ENCODE data around the gene TOPAZ1. TPM values are rescaled to one million over a fixed set of nuclear protein-coding genes. Genes with fewer than 3 reads are reported as not detected.

The TOPAZ1 gene
- total and polyA plus RNA-seq, 2 of the 13 experiments (the other 11 are each of a cell fraction or from before 2014, with no cell fraction given) = not detected

DNA sequence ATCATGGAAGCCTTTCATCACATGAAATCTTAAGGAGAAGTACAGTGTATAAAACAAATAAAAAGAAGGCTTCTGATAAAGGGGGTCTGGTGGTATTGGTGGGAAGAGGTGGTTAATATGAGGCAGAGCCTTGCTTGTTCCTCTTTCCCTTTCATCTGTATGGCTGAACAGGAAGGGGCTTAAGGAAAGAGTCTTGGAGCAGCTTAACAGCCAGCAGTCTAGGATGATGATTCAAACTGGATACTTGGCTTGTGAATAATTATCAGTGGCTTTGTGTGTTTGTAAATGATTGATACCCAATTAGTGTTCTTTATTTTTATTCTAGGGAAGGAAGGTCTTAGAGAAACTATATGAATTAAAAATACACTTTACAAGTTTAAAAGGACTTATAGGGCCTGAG lies 67.8 kb downstream of the TOPAZ1 start:
- no peaks in the 10 kb centered on the region for H3K36me3 ChIP-seq (replicated peaks in 1 of 2; ENCODE audit: control insufficient read depth in 1 of 2, insufficient read depth in 2 of 2, low read length in 2 of 2)
- H3K27me3 ChIP-seq (ENCODE audit: control insufficient read depth in 1 of 2, insufficient read depth in 2 of 2, low read length in 2 of 2) = no peaks in the 10 kb centered on the region
- no peaks in the 10 kb centered on the region for H3K9me3 ChIP-seq (ENCODE audit: low read length)
- no peak for ATAC-seq
- no peaks in the 10 kb centered on the region for H4K20me1 ChIP-seq (ENCODE audit: insufficient read depth, low read length)
- CTCF ChIA-PET (ENCODE audit: low intra/inter-chr PET ratio, low total read pairs) = no interaction called here
- H3K79me2 ChIP-seq (ENCODE audit: insufficient read depth, low read length) = no peaks in the 10 kb centered on the region
- intact Hi-C loops (cut with micrococcal nuclease; ENCODE audit: unreplicated experiment) (no loop called here), in situ Hi-C loops (cut with HindIII; ENCODE audit: extremely low pct_ligation_motif_present, low pct_unique_long_range_greater_than_20kb) (no loop called here)
- no peak overlapping the region for H3K4me3 ChIP-seq (replicated peaks in 1 of 3; ENCODE audit: insufficient read depth in 1 of 3, low read depth in 2 of 3, low read length in 3 of 3)
- no peak overlapping the region for H3K4me2 ChIP-seq (ENCODE audit: low read depth, low read length)
- H3K4me1 ChIP-seq (ENCODE audit: insufficient read depth, low read length) = no peaks in the 10 kb centered on the region
- no peak overlapping the region for H2AFZ ChIP-seq (ENCODE audit: low read length)
- no peak for FAIRE-seq
- no peak for DNase-seq (ENCODE audit: low spot score)
- POLR2A ChIA-PET = no interaction called here
- no peak overlapping the region for H3K9ac ChIP-seq (ENCODE audit: insufficient read depth, low read depth, low read length)
- no peak for TF ChIP-seq ETV5 (CRISPR knock-in tag; IDR thresholded peaks at IDR 0.05; ENCODE audit: borderline replicate concordance)
- TF ChIP-seq PCBP1 (IDR thresholded peaks at IDR 0.05; ENCODE audit: borderline replicate concordance, low read depth, low read length) = no peak
- H3K27ac ChIP-seq (ENCODE audit: extremely low read length, insufficient read depth, low read length) = no peak overlapping the region
- BruUV-seq (replicated peaks) = no TSS peak

DNA sequence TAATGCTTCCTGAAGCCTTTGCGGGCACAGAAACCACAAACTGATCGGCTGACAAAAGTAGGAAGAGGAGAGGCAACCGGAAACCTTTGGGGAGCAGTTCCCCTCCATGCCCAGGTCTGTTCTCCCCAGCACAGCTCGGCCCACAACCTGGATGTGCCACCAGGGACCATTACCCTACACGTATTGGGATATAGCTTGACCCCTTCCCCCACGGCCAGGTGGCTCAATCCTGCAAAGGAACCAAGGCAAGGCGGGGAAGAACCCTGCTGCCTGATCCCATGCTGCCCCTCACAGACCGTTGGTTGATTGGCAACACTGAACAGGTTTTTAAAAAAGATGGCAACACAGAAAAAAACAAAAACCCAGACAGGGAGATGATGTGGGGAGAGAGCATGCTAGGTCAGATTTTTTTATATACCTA lies 77.2 kb downstream of the TOPAZ1 start:
- no peak overlapping the region for H2AFZ ChIP-seq (ENCODE audit: low read length)
- H4K20me1 ChIP-seq (ENCODE audit: insufficient read depth, low read length) = no peaks in the 10 kb centered on the region
- DNase-seq (ENCODE audit: low spot score) (no peak), FAIRE-seq (no peak), ATAC-seq (peak; percentile 46; the same call in 1 of the 3 replicates)
- H3K27me3 ChIP-seq (ENCODE audit: control insufficient read depth in 1 of 2, insufficient read depth in 2 of 2, low read length in 2 of 2) = no peaks in the 10 kb centered on the region
- H3K9ac ChIP-seq (ENCODE audit: insufficient read depth, low read depth, low read length) = no peak overlapping the region
- intact Hi-C loops (cut with micrococcal nuclease; ENCODE audit: unreplicated experiment) (no loop called here), in situ Hi-C loops (cut with HindIII; ENCODE audit: extremely low pct_ligation_motif_present, low pct_unique_long_range_greater_than_20kb) (no loop called here)
- ChIA-PET POLR2A (no interaction called here), CTCF (ENCODE audit: low intra/inter-chr PET ratio, low total read pairs) (no interaction called here)
- H3K4me2 ChIP-seq (ENCODE audit: low read depth, low read length) = no peak overlapping the region
- no peak overlapping the region for H3K27ac ChIP-seq (ENCODE audit: extremely low read length, insufficient read depth, low read length)
- no peaks in the 10 kb centered on the region for H3K9me3 ChIP-seq (ENCODE audit: low read length)
- H3K79me2 ChIP-seq (ENCODE audit: insufficient read depth, low read length) = no peaks in the 10 kb centered on the region
- WGBS (ENCODE audit: low lambda C conversion rate) = 42% methylated on average over 8 of the region's 8 CpGs
- no peaks in the 10 kb centered on the region for H3K36me3 ChIP-seq (replicated peaks in 1 of 2; ENCODE audit: control insufficient read depth in 1 of 2, insufficient read depth in 2 of 2, low read length in 2 of 2)
- BruUV-seq (replicated peaks) = no TSS peak
- H3K4me3 ChIP-seq (replicated peaks in 1 of 3; ENCODE audit: insufficient read depth in 1 of 3, low read depth in 2 of 3, low read length in 3 of 3) = no peak overlapping the region
- TF ChIP-seq, protein P1, sequence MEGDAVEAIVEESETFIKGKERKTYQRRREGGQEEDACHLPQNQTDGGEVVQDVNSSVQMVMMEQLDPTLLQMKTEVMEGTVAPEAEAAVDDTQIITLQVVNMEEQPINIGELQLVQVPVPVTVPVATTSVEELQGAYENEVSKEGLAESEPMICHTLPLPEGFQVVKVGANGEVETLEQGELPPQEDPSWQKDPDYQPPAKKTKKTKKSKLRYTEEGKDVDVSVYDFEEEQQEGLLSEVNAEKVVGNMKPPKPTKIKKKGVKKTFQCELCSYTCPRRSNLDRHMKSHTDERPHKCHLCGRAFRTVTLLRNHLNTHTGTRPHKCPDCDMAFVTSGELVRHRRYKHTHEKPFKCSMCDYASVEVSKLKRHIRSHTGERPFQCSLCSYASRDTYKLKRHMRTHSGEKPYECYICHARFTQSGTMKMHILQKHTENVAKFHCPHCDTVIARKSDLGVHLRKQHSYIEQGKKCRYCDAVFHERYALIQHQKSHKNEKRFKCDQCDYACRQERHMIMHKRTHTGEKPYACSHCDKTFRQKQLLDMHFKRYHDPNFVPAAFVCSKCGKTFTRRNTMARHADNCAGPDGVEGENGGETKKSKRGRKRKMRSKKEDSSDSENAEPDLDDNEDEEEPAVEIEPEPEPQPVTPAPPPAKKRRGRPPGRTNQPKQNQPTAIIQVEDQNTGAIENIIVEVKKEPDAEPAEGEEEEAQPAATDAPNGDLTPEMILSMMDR (CRISPR knock-in tag; IDR thresholded peaks at IDR 0.05) = peak; percentile 64
- TF ChIP-seq STAG1 (CRISPR knock-in tag; IDR thresholded peaks at IDR 0.05) = peak; percentile 58
- TF ChIP-seq ZNF724P (CRISPR knock-in tag; IDR thresholded peaks at IDR 0.05; ENCODE audit: borderline replicate concordance) = no peak
- H3K4me1 ChIP-seq (ENCODE audit: insufficient read depth, low read length) = peaks cover 22% of the 10 kb centered on the region

Data from HepG2 (cell line).